ENCODE data around the gene SLC15A1.

- TF ChIP-seq CTCF (conservative IDR thresholded peaks at IDR 0.05; ENCODE audit: low read length) (peak; percentile 82), EZH2phosphoT487 (IDR thresholded peaks at IDR 0.05; ENCODE audit: borderline replicate concordance, low read depth, low read length) (no peak)
Measured at GRCh38 chr13:98672947-98673613, 79.4 kb downstream of the SLC15A1 start.

Data from OCI-LY7 (cell line).